Sigmoid colon (tissue), 4 donors: ENCODE measurements around the gene TEAD4.

Experiments
- EP300 ChIP-seq, 4 donors: sonication (generic); formaldehyde crosslinking; IDR thresholded peaks; one replicate each; pipeline ENCODE4 v1.6.1; 2017; ENCODE audit warnings: antibody characterized with exemption in 4 of 4
- POLR2A ChIP-seq, 2 donors: fragments of 450-650 bp; IDR thresholded peaks; one replicate each; pipeline ENCODE4 v1.6.1; 2016; ENCODE audit warnings: antibody characterized with exemption in 2 of 2, mild to moderate bottlenecking in 2 of 2, moderate library complexity in 2 of 2
- TF ChIP-seq, protein P1 (sequence below), 4 experiments: fragments of 450-650 bp in 3 of 4; fragments of 200-600 bp in 1 of 4; IDR thresholded peaks; one replicate each; pipeline ENCODE4 v1.5.1; 2016 to 2019; ENCODE audit warnings: antibody characterized with exemption in 4 of 4, mild to moderate bottlenecking in 3 of 4, moderate library complexity in 2 of 4

DNA sequence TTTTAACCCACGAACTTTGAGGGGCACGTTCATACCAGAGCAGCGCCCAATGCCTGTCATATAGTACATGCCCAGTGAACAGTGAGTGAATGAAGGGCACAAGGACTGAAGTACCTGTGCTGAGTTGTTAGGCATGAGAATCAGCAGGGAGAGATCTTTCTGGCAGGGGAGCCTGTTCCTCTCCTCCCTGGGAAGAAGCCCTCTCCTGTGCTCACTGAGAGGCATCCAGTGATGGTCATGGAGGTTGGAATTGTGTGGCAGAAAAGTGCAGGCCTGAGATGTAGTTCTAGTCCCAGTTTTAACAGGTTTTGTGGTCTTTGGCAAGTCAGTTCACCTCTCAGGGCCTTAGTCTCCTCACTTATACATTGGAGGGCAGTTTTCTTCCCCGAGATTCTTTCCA, 20.6 kb downstream of the TEAD4 start:
- TF ChIP-seq, protein P1, sequence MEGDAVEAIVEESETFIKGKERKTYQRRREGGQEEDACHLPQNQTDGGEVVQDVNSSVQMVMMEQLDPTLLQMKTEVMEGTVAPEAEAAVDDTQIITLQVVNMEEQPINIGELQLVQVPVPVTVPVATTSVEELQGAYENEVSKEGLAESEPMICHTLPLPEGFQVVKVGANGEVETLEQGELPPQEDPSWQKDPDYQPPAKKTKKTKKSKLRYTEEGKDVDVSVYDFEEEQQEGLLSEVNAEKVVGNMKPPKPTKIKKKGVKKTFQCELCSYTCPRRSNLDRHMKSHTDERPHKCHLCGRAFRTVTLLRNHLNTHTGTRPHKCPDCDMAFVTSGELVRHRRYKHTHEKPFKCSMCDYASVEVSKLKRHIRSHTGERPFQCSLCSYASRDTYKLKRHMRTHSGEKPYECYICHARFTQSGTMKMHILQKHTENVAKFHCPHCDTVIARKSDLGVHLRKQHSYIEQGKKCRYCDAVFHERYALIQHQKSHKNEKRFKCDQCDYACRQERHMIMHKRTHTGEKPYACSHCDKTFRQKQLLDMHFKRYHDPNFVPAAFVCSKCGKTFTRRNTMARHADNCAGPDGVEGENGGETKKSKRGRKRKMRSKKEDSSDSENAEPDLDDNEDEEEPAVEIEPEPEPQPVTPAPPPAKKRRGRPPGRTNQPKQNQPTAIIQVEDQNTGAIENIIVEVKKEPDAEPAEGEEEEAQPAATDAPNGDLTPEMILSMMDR (IDR thresholded peaks at IDR 0.05) = no peak
- TF ChIP-seq EP300 (IDR thresholded peaks at IDR 0.05) = no peak
- no peak for TF ChIP-seq POLR2A (IDR thresholded peaks at IDR 0.05)
